Superior temporal gyrus (tissue), 1 donor: ENCODE data around the gene RESP18.

Experiments
- DNase-seq: peaks from one replicate; pipeline ENCODE4 v3.0.0-alpha.2; 2016; ENCODE audit errors: extremely low spot score

Gene RESP18

DNA sequence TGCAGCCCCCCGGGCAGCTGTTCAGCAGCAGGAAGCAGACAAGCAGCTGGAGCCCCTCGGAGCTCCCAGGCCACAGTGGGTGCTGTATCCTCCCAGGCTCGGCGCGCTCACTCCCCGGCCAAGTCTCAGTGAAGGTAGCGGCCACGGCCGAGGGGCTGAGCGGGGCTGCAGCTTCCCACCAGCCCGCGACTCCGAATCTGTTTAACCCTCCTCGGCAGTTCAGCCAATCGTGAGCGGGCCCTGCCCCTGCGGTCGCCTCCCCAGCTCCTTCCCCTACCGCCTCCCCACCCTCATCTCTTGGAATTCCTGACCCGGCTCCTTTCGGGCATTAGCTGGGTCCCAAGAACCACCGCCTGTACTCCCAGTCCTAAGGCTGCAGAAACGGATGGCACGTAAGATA is at the start of gene RESP18:
TSS of gene RESP18 (minus strand) at position 203 of the 400 bp plus-strand sequence.
- DNase-seq = no peak

DNA sequence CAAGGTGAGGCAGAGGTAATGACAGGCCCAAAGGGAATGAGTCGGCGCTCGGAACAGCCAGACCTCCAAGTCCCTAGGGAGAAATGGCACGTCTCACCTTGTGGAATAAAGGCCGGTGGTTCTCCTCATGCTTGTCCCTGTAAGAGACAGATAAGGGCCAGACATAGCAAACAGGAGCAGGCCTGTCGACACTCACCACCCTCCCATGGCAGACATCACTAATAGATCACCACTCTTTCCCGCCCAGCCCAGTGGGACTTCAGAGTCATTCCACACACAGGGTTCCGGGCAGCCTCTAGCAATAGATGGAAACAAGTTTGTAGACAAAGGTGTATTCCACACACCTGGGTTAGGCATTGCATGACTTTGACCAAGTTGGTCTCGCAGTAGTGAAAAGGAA is 48.9 kb upstream of the RESP18 start:
- no peak for DNase-seq

DNA sequence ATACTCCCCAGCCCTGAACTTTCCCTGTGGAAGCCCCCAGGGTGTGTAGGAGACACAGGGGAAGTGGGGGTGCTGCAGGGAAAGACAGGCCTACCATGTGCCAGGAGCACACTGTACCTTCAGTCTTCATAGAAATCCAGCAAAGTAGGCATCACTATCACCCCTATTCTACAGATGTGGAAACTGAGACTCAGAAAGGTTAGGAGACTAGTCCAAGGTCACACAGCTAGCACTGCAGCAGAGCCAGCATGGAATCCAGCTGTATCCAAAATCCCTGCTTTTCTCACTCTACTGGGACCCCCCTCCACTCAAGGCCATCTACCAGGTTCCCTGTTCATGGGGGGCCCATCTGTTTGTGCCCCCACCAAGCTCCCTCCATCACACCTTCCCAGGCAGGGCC is 48.4 kb upstream of the RESP18 start:
- no peak for DNase-seq

DNA sequence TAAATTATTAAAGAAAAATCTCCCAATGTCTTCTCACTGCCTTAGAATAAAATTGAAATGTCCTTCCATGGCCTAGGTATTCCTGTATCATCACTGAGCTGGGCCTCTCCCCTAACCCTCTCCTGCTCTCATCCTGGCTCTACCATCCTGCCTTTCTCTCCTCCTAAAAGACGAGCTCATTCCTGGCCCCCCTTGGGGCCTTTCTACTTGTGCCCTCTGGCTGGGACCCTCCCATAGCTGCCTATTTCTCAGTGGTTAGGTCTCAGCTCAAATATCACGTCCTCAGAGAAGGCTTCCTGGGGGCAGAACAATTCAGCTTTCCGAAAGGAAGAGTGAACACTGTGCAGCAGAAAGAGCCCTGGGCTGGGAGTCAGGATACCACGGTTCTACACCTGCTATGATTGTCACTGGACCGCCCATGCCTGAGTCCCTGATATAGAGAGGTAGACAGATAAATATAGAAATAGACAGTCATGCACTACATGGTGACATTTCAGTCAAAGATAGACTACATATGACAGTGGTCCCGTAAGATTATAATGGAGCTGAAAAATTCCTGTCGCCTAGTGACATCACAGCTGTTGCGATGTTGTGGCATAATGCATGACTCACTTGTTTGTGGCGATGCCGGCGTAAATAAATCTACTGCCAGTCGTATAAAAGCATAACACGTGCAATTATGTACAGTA is 45.8 kb upstream of the RESP18 start:
- DNase-seq = no peak

DNA sequence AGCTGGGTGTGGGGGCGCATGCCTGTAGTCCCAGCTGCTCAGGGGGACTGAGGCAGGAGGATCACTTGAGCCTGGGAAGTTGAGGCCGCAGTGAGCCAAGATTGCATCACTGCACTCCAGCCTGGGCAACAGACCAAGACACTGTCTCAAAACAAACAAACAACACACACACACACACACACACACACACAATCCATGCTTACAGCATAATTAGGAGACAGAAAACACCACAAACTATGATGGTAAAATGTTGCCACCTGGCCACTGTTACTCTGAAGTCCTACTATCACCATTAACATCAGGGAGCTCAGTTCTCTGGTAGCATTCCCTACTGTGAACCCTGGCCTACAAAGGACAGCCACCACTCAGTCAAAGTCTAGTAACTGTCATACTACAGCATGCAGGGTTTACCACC is 36.9 kb upstream of the RESP18 start:
- no peak for DNase-seq

DNA sequence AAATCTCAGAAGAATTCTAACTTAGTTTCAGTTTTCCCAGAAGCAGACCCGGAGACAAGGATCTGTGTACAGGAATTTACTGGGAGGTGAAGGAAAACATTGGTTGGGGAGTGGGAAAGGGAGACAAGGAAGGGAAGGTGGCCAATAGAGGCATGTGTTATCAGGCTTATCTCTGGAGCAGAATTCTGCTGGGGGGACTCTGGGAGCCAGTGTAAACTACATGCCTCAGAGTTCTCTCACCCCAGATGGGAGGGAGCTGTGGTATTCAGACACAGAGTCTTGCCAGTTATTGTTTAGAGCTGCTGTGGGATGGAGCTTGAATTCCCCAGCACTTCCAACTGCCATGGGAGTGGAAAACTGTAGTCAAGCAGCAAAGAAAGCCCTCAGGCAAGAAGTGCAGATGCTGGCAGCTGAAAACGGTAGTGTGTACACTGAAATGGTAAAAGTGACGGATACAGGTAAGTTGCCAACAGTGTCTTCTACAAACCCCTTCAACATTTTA is 36.2 kb upstream of the RESP18 start:
- no peak for DNase-seq

DNA sequence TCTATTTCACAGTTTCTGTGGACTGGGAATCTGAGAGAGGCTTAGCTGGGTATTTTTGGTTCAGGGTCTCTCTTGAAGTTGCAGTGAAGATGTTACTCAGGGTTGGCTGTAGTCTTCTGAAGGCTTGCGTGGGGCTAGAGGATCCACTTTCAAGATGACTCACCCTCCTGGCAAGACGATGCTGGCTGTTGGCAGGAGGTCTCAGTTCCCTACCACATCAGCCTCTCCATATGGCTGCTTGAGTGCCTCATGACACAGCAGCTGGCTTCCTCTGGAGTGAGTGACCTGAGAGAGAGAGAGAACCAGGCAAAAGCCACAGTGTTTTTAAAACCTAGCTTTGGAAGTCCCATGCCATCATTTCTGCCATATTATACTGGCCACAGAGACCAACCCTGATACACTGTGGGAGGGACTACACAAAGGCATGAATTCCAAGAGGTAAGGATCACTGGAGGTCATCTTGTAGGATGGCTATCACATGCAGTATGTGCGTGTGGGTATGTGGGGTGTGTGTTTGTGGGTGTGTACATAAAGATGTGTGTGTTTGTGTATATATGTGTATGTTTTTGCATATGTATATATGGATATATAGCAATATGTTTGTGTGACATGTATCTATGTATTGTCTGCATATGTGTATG is 30.1 kb upstream of the RESP18 start:
- DNase-seq = peak; percentile 51

DNA sequence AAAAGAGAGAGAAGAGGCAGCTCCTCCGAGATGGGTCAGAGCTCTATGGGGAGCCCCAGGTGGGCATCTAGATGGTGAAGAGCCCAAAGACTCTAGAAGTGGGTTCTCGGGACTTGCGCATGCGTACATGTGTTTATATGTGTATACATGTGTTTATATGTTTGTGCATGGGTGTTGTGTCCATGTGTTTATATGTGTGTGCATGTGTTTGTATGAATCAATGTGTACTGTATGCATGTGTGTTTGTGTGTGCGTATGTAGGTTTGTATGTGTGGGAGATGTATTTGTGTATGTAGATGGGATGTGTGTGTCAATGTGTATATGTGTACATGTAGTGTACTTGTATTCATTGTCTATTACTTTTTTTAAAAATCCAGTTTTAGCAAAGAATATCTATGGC is 29.5 kb upstream of the RESP18 start:
- DNase-seq = no peak

DNA sequence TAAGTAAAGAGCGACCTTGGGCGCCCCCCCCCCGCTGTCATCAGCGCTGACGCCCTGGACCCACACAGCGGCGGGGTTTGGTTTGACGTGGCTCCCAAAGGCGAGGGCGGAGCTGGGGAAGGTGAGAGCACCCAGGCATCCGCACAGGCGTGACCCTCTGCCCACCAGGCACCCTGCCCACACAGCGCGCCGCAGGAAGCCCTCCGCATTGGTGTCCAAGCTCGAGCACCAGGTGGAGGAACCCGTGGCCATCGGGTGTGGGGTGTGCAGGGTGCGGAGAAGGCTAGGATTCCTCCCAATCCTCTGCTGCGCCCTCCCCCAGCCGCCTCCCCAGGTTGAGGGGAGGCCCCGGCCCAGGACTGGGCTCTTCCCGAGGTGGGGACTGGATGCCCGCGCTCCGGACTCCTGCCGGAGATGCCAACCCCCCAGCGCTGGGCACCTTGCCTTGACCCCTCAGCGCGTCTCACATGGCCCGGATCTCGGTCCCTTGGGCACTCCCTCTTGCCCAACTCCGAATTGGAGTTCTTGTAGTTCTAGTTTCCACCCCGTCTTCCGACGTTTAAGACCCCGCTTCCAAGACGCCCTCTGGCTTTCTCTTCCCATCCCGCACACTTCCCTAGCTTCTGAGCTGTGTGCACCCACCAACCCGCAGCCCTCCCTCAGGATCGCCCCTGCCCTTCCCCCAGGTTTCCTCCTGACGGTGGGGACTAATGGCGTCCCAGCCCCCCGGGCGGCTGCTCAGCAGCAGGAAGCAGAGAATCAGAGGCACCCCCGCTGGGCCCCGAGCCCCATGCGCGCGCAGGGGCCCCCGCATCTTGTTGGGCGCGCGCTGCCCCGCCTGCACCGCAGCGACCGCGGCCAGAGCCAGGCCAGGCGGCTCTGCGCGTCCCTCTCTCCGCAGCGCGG is 25.9 kb upstream of the RESP18 start:
- no peak for DNase-seq

DNA sequence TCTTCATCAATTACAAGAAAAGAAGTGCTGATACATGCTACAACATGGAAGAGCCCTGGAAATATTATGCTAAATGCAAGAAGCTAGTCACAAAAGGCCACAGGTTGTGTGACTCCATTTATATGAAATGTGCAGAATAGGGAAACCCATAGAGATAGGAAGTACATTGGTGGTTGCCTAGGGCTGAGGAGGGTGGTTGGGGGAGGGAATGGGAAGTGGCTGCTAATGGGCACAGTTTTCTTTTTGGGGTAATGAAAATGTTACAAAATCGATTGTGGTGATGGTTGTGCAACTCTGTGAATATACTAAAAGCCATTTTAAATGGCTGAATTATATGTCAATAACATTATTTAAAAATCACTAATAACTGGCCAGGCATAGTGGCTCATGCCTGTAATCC is 24.3 kb upstream of the RESP18 start:
- no peak for DNase-seq

DNA sequence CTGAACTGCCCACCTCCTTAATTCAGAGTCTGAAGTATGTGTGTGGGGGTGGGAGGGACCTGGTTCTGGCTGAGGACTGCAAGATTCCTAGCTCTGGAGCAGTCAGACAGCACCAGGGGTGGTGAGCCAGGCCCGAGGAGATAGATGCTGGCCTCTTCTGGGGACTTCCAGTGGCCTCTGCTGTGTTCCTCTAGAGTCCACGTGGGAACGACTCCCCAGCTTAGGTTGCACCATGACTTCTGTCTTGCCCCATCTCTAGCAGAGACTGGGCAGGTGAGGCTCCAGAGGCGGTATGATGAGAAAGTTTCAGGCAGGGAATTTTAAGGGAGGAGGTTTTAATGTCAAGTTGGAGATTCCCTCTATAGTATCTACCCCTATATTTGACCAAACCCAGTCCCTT is 22.0 kb upstream of the RESP18 start:
- no peak for DNase-seq

DNA sequence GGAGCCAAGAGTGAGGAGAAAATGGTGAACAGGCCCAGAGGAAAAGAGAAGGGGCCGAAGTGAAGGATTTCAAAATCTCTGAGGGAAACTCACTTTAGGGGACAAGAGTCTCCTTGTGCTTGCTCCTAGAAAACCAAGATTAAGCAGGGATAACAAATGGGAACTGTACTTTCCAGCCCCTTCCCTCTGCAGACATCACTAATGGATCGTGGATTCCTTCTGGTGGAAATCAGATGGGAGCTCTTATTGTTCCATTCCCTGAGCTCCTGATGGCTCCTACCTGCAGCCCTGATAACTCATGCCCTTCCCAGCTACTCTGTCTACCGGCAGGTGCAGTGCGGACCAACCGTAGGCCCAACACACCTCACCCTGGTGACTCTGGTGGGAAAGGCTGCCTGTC is 20.6 kb upstream of the RESP18 start:
- no peak for DNase-seq

DNA sequence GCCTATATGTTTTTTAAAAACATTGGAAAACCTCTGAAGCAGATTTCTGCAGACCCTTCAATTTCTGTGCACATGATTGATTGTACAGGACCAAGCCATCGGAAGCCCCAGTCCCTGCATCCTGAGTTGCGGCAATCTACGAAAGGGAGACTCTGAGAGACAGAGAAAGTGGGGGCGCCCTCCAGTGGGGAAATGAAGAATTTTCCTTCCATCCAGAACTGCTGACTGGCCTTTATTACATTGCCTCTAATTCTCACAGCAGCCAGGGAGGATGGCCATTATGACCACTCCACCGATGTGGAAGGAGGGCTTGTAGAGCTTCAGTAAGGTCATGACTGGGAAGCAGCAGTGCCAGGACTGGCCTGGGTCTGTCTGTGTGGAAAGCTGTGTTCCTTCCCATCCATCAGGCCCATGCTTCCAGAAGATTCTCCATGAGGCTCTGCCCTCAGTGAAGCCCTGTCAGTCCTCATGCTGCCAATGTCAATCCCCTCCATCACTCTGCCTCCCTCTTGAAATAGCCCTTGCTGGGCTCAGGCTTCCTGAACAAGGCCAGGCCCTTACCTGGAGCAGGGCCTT is 20.0 kb upstream of the RESP18 start:
- DNase-seq = peak; percentile 89

DNA sequence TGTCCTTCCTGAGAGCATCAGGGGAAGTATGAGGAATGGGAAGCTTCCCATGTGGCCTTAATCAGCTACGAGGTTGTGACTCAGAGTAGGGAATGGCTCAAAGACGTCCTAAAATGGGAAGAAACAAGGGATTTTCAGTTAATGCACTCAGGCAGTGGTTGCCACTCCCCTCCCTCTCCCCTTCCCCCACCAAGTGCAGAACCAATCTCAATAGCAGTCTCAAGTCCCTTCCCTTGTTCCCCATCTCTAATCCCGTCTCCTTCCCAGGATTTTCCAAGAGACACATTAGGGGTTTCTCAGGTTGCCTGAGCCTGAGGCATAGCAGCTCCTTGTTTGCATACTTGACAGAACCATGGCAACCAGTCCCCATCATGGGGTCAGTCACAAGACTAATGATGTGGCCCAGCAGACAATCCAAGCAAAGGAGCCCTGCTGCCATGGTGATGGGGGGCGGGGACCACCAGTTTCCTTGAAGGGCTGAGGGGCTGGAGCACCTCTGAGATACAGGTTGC is 18.2 kb upstream of the RESP18 start:
- DNase-seq = no peak

DNA sequence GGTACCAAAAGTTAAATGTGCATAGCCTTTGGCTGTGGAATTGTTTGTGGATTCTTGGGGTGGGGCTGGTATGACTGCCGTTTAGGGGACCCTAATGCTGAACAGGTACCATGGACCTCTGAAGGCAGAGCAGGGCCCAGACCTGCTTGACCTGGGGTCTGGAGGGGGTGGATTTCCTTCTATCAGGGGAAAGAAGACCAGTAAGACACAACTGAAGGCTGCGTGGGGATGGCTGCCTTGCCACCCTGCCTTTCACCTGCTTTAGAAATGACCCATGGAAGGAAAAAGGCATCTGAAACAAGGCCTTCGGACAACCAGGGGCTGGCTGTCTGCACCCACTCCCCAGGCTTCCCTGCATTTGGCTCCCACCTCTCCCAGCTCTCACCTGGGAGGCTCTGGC is 17.7 kb upstream of the RESP18 start:
- DNase-seq = no peak

DNA sequence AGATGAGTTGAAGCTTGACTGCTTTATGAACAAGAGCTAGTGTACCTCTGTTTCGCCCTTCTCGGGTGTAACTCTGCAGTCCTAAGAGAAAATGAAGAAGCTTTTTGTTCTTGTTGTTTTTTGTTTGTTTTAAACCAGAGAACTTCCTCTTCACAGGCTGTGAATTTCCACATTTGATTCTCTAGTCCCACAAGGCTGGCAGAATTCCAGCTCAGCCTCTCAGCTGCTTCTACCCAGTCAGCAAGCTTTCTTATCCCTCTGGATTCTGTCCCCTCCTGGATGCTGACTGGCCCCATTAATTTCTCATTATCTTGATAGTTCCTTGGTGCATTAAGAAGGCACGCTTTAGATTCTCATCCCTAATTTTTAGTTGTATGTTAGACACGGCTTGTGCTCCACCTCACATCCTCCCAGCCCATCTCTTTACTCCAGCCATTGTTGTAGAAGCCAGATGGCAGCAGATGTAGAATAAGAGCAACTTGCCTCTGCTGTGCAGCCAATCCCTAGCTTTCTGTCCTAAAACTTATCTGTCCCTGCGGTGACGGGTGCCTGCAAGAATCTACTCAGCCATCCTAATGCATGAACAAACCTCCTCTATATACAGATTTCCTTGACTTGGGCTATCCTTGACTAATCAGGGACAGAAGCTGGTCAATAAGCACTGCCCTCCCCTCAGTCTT is 12.3 kb upstream of the RESP18 start:
- DNase-seq = peak; percentile 82

DNA sequence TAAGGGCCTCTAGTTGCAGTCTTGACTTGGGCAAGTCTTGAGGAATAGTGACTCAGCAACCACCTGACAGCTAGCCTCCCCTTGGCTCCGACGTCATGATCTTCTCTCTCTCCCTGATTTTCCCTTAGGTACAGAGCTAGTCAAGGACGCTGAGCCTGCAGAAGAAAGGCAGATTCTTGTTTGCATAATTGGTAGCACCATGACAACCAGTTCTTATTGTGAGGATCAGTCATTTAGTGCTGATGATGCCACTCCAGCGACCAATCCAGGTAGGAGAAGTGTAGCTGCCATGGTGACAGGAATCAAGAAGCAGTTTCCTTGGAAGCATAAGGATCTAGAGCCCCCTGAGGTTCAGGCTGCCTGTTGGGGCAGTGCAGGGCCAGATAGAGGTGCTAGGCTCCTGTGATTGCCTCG is 2.8 kb upstream of the RESP18 start:
- DNase-seq = no peak

DNA sequence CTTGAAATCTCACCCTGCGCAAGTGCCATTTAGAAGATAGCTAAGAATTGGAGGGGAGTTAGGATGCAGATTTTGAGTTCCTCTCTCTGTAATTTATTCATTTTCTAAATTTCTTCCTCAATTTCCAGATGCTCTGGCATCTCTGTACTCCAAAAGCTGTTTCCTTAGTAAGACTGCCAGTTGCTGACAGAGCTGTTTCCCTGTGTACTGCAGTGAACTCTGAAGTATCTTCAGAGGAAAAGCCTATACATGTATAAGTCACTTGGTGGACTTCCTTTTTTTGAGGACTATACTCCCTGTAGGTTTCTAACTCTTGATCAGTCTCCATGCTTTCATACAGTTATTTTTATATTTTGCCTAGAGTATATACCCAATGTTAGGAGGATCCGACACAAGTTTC is 1.5 kb upstream of the RESP18 start:
- no peak for DNase-seq

DNA sequence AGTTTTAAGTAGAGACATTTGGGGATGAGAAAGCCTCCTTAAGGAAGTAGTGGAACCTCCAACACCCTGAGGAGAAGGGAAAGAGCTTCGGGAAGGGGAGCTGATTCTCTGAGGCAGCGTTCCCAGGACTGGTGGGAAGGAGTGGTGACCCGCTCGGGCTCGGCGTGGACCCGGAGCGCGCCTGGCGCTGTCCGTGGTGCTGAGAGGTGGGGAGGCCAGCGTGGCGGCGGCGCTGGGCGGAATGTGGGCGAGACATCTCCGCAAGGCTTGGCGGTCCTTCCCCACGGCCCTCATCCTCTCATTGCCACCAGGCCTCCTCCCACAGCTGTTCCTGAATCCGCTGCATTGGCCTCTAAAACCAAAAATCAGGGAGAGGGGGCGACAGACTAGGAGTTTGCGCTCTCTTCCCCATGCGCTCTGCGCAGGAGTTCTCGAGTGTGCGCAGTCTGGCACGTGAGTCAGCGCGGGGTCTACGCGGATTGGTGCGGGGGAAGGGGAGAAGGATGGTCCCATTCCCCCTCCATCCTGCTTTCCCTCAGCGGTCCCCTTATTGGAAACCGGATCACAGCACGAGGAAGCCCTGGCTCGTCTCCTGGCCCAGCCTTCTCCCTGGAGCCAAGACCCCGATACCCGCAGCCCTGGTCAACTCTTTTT is 857 bp downstream of the RESP18 start:
- no peak for DNase-seq

DNA sequence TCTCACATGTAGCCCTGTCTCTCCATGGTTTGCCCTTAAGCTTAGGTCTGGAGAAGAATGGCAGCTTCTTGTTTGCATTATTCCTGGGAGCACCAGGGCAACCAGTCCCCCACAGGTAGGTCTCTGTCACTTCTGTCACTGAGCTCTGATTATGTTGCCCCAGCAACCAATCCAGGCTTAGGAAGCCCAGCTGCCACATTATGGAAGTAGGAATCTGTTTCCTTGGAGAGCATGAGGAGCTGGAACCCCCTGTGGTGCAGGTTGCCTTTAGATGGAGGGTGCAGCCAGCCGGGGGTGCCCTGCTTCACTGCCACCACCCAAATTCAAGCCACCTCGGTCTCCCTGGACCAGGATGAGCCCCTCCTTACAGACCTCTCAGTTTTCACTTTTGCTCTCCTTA is 4.8 kb downstream of the RESP18 start:
- DNase-seq = no peak
